ENCODE measurements around the gene CRLF2. TPM values are rescaled to one million over a fixed set of nuclear protein-coding genes. Genes with fewer than 3 reads are reported as not detected.

CRLF2 gene
- total and polyA plus RNA-seq, 10 of the 15 experiments (the other 5 are each of a cell fraction or from before 2014, with no cell fraction given): 2.7 to 7.2 (median 4.5) TPM

DNA sequence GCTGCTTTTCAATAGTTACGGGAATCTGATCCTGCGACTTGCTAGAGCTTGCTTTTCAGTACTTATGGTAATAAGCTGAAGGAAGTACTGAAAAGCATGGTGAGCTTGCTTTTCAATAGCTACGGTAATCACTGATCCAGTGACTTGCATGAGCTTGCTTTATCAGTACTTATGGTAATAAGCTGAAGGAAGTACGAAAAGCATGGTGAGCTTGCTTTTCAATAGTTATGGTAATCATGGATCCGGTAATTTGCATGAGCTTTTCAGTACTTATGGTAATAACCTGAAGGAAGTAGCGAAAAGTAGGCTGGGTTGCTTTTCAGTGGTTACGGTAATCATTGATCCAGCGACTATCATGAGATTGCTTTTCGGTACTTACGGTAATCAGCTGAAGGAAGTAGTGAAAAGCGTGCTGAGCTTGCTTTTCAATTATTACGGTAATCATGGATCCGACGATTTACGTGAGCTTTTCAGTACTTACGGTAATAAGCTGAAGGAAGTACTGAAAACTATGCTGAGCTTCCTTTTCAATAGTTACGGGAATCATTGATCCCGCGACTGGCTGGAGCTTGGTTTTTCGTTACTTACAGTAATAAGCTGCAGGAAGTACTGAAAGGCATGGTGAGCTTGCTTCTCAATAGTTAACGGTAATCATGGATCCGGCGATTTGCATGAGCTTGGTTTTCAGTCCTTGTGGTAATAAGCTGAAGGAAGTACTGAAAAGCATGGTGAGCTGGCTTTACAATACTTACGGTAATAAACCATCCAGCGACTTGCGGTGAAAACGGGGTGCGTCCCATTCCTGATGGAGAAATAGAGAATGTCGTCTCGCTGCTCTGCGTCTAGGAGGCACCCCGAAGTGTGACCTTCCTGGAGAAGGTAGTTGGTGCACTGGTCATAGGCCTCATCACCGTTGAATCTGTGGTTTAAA, 6.5 kb downstream of the CRLF2 start (continued):
- TF ChIP-seq, protein P1, sequence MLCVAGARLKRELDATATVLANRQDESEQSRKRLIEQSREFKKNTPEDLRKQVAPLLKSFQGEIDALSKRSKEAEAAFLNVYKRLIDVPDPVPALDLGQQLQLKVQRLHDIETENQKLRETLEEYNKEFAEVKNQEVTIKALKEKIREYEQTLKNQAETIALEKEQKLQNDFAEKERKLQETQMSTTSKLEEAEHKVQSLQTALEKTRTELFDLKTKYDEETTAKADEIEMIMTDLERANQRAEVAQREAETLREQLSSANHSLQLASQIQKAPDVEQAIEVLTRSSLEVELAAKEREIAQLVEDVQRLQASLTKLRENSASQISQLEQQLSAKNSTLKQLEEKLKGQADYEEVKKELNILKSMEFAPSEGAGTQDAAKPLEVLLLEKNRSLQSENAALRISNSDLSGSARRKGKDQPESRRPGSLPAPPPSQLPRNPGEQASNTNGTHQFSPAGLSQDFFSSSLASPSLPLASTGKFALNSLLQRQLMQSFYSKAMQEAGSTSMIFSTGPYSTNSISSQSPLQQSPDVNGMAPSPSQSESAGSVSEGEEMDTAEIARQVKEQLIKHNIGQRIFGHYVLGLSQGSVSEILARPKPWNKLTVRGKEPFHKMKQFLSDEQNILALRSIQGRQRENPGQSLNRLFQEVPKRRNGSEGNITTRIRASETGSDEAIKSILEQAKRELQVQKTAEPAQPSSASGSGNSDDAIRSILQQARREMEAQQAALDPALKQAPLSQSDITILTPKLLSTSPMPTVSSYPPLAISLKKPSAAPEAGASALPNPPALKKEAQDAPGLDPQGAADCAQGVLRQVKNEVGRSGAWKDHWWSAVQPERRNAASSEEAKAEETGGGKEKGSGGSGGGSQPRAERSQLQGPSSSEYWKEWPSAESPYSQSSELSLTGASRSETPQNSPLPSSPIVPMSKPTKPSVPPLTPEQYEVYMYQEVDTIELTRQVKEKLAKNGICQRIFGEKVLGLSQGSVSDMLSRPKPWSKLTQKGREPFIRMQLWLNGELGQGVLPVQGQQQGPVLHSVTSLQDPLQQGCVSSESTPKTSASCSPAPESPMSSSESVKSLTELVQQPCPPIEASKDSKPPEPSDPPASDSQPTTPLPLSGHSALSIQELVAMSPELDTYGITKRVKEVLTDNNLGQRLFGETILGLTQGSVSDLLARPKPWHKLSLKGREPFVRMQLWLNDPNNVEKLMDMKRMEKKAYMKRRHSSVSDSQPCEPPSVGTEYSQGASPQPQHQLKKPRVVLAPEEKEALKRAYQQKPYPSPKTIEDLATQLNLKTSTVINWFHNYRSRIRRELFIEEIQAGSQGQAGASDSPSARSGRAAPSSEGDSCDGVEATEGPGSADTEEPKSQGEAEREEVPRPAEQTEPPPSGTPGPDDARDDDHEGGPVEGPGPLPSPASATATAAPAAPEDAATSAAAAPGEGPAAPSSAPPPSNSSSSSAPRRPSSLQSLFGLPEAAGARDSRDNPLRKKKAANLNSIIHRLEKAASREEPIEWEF (IDR thresholded peaks at IDR 0.05; ENCODE audit: insufficient replicate concordance, low read depth, low read length): peak; percentile 53
- TF ChIP-seq YY1 (IDR thresholded peaks at IDR 0.05; ENCODE audit: low read depth, low read length) (peak; percentile 93), STAT3 (IDR thresholded peaks at IDR 0.05; ENCODE audit: low read depth, low read length) (no peak), GATAD2B (conservative IDR thresholded peaks at IDR 0.05; ENCODE audit: low read depth) (0 out of 2 replicates have a peak, but pooled peaks have one; percentile 34), SMC3 (IDR thresholded peaks at IDR 0.05; ENCODE audit: borderline replicate concordance, low read length) (no peak; the same call in 1 of the 2 replicates), POU2F2 (IDR thresholded peaks at IDR 0.05; ENCODE audit: borderline replicate concordance, low read depth, low read length) (0 out of 3 replicates have a peak, but pooled peaks have one; percentile 28), ESRRA (IDR thresholded peaks at IDR 0.05; ENCODE audit: low read length) (no peak), HDAC2 (IDR thresholded peaks at IDR 0.05) (no peak), ZZZ3 (IDR thresholded peaks at IDR 0.05; ENCODE audit: control insufficient read depth, insufficient read length, low read depth) (no peak), NFXL1 (IDR thresholded peaks at IDR 0.05; ENCODE audit: borderline replicate concordance) (no peak), FOXM1 (IDR thresholded peaks at IDR 0.05; ENCODE audit: low read depth, low read length) (peak; percentile 49; the same call in 1 of the 2 replicates), BRCA1 (IDR thresholded peaks at IDR 0.05; ENCODE audit: low read depth, low read length) (no peak), NBN (IDR thresholded peaks at IDR 0.05) (peak; percentile 84; the same call in 1 of the 2 replicates), ZNF24 (IDR thresholded peaks at IDR 0.05) (no peak), CREB1 (IDR thresholded peaks at IDR 0.05; ENCODE audit: low read depth) (0 out of 2 replicates have a peak, but pooled peaks have one; percentile 21), SIN3A (IDR thresholded peaks at IDR 0.05; ENCODE audit: low read depth, low read length) (no peak)
- TF ChIP-seq, protein P2, sequence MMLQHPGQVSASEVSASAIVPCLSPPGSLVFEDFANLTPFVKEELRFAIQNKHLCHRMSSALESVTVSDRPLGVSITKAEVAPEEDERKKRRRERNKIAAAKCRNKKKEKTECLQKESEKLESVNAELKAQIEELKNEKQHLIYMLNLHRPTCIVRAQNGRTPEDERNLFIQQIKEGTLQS (IDR thresholded peaks at IDR 0.05; ENCODE audit: borderline replicate concordance, extremely low read depth, low read depth, low read length): no peak
- TF ChIP-seq, protein P3, sequence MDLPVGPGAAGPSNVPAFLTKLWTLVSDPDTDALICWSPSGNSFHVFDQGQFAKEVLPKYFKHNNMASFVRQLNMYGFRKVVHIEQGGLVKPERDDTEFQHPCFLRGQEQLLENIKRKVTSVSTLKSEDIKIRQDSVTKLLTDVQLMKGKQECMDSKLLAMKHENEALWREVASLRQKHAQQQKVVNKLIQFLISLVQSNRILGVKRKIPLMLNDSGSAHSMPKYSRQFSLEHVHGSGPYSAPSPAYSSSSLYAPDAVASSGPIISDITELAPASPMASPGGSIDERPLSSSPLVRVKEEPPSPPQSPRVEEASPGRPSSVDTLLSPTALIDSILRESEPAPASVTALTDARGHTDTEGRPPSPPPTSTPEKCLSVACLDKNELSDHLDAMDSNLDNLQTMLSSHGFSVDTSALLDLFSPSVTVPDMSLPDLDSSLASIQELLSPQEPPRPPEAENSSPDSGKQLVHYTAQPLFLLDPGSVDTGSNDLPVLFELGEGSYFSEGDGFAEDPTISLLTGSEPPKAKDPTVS (IDR thresholded peaks at IDR 0.05; ENCODE audit: low read depth, low read length): no peak
- TF ChIP-seq, protein P4, sequence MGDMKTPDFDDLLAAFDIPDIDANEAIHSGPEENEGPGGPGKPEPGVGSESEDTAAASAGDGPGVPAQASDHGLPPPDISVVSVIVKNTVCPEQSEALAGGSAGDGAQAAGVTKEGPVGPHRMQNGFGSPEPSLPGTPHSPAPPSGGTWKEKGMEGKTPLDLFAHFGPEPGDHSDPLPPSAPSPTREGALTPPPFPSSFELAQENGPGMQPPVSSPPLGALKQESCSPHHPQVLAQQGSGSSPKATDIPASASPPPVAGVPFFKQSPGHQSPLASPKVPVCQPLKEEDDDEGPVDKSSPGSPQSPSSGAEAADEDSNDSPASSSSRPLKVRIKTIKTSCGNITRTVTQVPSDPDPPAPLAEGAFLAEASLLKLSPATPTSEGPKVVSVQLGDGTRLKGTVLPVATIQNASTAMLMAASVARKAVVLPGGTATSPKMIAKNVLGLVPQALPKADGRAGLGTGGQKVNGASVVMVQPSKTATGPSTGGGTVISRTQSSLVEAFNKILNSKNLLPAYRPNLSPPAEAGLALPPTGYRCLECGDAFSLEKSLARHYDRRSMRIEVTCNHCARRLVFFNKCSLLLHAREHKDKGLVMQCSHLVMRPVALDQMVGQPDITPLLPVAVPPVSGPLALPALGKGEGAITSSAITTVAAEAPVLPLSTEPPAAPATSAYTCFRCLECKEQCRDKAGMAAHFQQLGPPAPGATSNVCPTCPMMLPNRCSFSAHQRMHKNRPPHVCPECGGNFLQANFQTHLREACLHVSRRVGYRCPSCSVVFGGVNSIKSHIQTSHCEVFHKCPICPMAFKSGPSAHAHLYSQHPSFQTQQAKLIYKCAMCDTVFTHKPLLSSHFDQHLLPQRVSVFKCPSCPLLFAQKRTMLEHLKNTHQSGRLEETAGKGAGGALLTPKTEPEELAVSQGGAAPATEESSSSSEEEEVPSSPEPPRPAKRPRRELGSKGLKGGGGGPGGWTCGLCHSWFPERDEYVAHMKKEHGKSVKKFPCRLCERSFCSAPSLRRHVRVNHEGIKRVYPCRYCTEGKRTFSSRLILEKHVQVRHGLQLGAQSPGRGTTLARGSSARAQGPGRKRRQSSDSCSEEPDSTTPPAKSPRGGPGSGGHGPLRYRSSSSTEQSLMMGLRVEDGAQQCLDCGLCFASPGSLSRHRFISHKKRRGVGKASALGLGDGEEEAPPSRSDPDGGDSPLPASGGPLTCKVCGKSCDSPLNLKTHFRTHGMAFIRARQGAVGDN (IDR thresholded peaks at IDR 0.05): peak; percentile 96

All from GM12878 (cell line).